ENCODE results near the gene KIAA1217. TPM values are rescaled to one million over a fixed set of nuclear protein-coding genes. Genes with fewer than 3 reads are reported as not detected.

Gene KIAA1217
- total RNA-seq, 1 experiment from 2014 or later = 48.3 TPM

DNA sequence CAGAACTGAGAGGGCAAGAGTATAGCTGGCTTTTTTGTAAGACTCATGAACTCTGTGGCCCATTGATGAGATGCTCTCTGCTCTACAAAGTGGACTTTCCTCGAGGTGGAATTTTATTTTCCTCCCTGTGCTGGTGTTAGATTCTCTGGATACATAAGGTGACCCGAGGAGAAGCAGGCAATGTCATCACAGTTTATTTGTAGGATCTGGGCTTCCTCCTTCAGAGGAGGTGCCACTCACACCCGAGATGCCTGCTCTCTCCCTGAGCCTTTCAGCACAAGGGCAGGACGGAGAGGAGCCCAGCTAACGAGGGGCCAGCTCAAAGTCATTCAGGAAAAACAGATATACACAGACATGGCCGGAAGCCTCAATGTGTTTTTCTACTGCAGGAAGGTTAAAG lies 103.0 kb downstream of the KIAA1217 start:
- H3K4me1 Mint-ChIP-seq (ENCODE audit: insufficient read depth, unreplicated experiment) = peaks cover under 1% of the 10 kb centered on the region
- no peak overlapping the region for H3K4me3 Mint-ChIP-seq (ENCODE audit: unreplicated experiment)
- intact Hi-C loops (cut with micrococcal nuclease) = loop anchor here (10.0 kb wide), 1 partner anchor 57 kb away; no protein-coding TSS in a partner anchor
- peaks cover 12% of the 10 kb centered on the region for H3K36me3 Mint-ChIP-seq (ENCODE audit: insufficient read depth, unreplicated experiment)
- TF ChIP-seq, protein P1, sequence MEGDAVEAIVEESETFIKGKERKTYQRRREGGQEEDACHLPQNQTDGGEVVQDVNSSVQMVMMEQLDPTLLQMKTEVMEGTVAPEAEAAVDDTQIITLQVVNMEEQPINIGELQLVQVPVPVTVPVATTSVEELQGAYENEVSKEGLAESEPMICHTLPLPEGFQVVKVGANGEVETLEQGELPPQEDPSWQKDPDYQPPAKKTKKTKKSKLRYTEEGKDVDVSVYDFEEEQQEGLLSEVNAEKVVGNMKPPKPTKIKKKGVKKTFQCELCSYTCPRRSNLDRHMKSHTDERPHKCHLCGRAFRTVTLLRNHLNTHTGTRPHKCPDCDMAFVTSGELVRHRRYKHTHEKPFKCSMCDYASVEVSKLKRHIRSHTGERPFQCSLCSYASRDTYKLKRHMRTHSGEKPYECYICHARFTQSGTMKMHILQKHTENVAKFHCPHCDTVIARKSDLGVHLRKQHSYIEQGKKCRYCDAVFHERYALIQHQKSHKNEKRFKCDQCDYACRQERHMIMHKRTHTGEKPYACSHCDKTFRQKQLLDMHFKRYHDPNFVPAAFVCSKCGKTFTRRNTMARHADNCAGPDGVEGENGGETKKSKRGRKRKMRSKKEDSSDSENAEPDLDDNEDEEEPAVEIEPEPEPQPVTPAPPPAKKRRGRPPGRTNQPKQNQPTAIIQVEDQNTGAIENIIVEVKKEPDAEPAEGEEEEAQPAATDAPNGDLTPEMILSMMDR (IDR thresholded peaks at IDR 0.05; ENCODE audit: unreplicated experiment) = no peak
- no peak overlapping the region for H3K27ac Mint-ChIP-seq (ENCODE audit: low read depth, unreplicated experiment)
- POLR2A ChIA-PET = no interaction called here
- no peak for DNase-seq (ENCODE audit: unreplicated experiment)
- H3K27me3 Mint-ChIP-seq (ENCODE audit: insufficient read depth, unreplicated experiment) = no peaks in the 10 kb centered on the region
- H3K9me3 Mint-ChIP-seq (ENCODE audit: unreplicated experiment) = no peaks in the 10 kb centered on the region
- CTCF ChIA-PET = interaction anchor here (0.7 to 1.6 kb wide), 3 partner anchors 8 to 741 kb away, joined by 3 to 10 read pairs (median 5); no protein-coding TSS in a partner anchor
- BruUV-seq (replicated peaks) = no TSS peak

DNA sequence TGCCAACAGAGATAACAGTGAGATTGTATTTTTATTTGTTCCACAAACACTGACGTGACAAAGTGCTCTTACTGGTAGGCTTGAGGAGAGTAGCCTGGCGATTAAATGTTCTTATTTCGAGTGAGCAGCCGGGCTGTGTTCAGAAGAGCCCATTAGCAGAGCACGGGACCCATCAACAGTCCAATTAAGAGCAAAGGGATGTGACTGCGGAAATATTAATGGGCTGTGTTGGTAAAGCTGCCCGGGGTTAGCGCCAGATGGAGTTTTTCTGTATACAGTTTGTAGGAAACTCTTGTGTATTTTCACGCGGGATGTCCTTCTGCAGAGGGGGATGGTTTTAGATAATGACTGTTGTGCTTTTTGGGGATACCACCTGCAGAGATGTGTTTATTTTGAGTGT lies 104.3 kb downstream of the KIAA1217 start:
- H3K9me3 Mint-ChIP-seq (ENCODE audit: unreplicated experiment) = no peaks in the 10 kb centered on the region
- peaks cover under 1% of the 10 kb centered on the region for H3K4me1 Mint-ChIP-seq (ENCODE audit: insufficient read depth, unreplicated experiment)
- no peak overlapping the region for H3K27ac Mint-ChIP-seq (ENCODE audit: low read depth, unreplicated experiment)
- no peaks in the 10 kb centered on the region for H3K27me3 Mint-ChIP-seq (ENCODE audit: insufficient read depth, unreplicated experiment)
- POLR2A ChIA-PET = no interaction called here
- DNase-seq (ENCODE audit: unreplicated experiment) = no peak
- H3K4me3 Mint-ChIP-seq (ENCODE audit: unreplicated experiment) = no peak overlapping the region
- H3K36me3 Mint-ChIP-seq (ENCODE audit: insufficient read depth, unreplicated experiment) = peaks cover 13% of the 10 kb centered on the region
- intact Hi-C loops (cut with micrococcal nuclease) = loop anchor here (10.0 kb wide), 1 partner anchor 58 kb away; no protein-coding TSS in a partner anchor
- TF ChIP-seq, protein P1 (IDR thresholded peaks at IDR 0.05; ENCODE audit: unreplicated experiment) = no peak
- CTCF ChIA-PET = interaction anchor here (0.5 to 0.9 kb wide), 2 partner anchors 37 to 714 kb away, joined by 3 to 4 read pairs; no protein-coding TSS in a partner anchor
- no TSS peak for BruUV-seq (replicated peaks)

DNA sequence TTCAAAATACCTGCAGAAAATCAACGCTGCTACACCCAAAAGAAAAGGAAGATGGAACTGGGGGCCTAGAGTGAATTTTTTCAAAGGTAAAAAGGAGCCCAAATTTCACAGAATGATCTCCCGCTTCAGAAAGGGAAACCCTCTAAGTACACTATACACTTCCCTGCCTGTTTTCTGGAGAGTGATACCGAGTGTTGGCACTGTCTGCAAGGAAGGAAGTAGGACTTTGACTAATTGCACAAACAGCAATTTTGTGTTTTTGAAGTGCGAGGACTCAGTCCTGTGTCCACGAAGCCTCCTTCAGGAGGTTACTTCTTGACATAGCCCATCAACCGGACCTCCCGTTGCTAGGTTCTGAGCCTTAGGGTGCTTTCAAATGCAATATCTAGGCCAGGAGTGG lies 106.3 kb downstream of the KIAA1217 start:
- no peaks in the 10 kb centered on the region for H3K9me3 Mint-ChIP-seq (ENCODE audit: unreplicated experiment)
- TF ChIP-seq, protein P1 (IDR thresholded peaks at IDR 0.05; ENCODE audit: unreplicated experiment) = no peak
- no peak for DNase-seq (ENCODE audit: unreplicated experiment)
- BruUV-seq (replicated peaks) = no TSS peak
- H3K27ac Mint-ChIP-seq (ENCODE audit: low read depth, unreplicated experiment) = no peak overlapping the region
- peaks cover 8% of the 10 kb centered on the region for H3K4me1 Mint-ChIP-seq (ENCODE audit: insufficient read depth, unreplicated experiment)
- CTCF ChIA-PET = no interaction called here
- intact Hi-C loops (cut with micrococcal nuclease) = loop anchor here (10.0 kb wide), 1 partner anchor 60 kb away; no protein-coding TSS in a partner anchor
- H3K4me3 Mint-ChIP-seq (ENCODE audit: unreplicated experiment) = no peak overlapping the region
- H3K27me3 Mint-ChIP-seq (ENCODE audit: insufficient read depth, unreplicated experiment) = no peaks in the 10 kb centered on the region
- H3K36me3 Mint-ChIP-seq (ENCODE audit: insufficient read depth, unreplicated experiment) = peaks cover 13% of the 10 kb centered on the region
- POLR2A ChIA-PET = interaction anchor here (0.6 to 1.6 kb wide), 3 partner anchors 9 to 81 kb away, joined by 3 to 4 read pairs (median 4); no protein-coding TSS in a partner anchor

DNA sequence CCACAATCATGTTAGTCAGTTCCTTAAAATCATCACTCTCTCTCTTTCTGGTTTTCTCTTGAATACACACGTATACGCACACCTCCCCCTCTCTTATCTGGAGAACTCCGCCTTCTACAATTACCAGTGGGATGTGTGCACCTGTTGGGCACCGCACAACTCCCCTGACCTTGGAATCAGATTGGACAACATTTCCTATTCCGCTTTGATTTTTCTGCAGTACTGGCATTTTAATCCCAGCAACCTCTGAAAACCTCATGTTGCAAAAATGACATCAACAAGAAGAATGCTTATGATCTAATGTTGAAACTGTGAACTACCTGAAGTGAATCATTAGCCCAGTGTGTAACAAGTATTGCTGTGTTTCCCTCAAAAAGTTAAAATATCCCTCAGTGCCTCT lies 109.6 kb downstream of the KIAA1217 start:
- Mint-ChIP-seq H3K27me3 (ENCODE audit: insufficient read depth, unreplicated experiment) (no peaks in the 10 kb centered on the region), H3K36me3 (ENCODE audit: insufficient read depth, unreplicated experiment) (peaks cover 8% of the 10 kb centered on the region), H3K9me3 (ENCODE audit: unreplicated experiment) (no peaks in the 10 kb centered on the region), H3K4me3 (ENCODE audit: unreplicated experiment) (no peak overlapping the region), H3K27ac (ENCODE audit: low read depth, unreplicated experiment) (no peak overlapping the region), H3K4me1 (ENCODE audit: insufficient read depth, unreplicated experiment) (peaks cover 8% of the 10 kb centered on the region)
- intact Hi-C loops (cut with micrococcal nuclease) = loop anchor here (10.0 kb wide), 1 partner anchor 64 kb away; no protein-coding TSS in a partner anchor
- no TSS peak for BruUV-seq (replicated peaks)
- TF ChIP-seq, protein P1 (IDR thresholded peaks at IDR 0.05; ENCODE audit: unreplicated experiment) = no peak
- no peak for DNase-seq (ENCODE audit: unreplicated experiment)
- ChIA-PET POLR2A (no interaction called here), CTCF (interaction anchor here (0.6 to 1.9 kb wide), 9 partner anchors 13 to 200 kb away, joined by 3 to 9 read pairs (median 3); no protein-coding TSS in a partner anchor)
